PC-3 (cell line): ENCODE results near the gene ANXA6.

Experiments used
- CTCF ChIP-seq: fragments of 300-600 bp; sonication (generic); conservative IDR thresholded peaks from 2 replicates; pipeline ENCODE4 v1.5.1; 2017; ENCODE audit warnings: antibody characterized with exemption, low read depth, mild to moderate bottlenecking, low read length
- EZH2phosphoT487 ChIP-seq: fragments of 300-600 bp; sonication (generic); IDR thresholded peaks from 2 replicates; pipeline ENCODE4 v1.6.1; 2018; ENCODE audit warnings: mild to moderate bottlenecking, antibody characterized with exemption, low read length, borderline replicate concordance

DNA sequence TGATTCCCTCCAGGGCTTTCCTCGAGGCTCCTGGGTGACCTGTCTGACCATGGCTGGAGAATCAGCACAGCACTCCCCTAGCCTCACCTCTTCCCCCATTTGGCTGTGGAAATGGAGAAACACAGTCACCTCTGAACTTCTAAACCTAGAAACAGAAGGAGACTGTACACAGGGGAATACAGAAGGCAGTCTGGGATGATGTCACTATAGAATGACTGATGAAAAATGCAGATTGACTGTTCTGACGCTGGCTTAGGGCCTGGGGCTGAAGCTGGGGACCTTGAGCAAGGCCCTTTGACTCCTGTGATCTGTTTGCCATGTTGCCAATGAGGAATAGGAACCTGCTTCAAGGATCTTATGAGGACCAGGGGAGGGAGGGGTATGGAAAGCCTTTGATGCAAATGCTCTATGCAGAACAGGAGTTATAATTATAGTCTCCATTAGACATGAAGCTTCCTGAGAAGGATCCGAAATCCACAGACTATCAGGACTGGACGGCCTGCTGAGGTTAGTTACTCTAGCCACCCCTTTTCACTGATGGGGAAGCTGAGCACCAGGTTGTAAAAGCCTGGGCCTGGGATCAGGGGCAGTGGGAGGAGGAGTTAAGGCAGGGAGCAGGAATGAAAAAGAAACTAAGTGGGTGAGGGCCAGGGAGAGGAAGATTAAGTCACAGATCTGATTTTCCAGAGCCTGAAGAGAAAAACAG is 24.4 kb upstream of the ANXA6 start:
- TF ChIP-seq CTCF (no peak), EZH2phosphoT487 (no peak)
